Fibroblast of lung (primary cell): ENCODE results near the gene LYRM2.

Experiments
- CTCF ChIP-seq, 2 donors: IDR thresholded peaks in 1 of 2; conservative IDR thresholded peaks in 1 of 2; 1 replicate in 1 of 2; 2 replicates in 1 of 2; pipeline ENCODE4 v1.5.1; 2011 to 2012; ENCODE audit warnings: low read length in 2 of 2, control low read depth in 1 of 2, inconsistent platforms in 1 of 2, low read depth in 1 of 2, mild to moderate bottlenecking in 1 of 2
- EZH2 ChIP-seq: IDR thresholded peaks from 2 replicates; pipeline ENCODE4 v1.5.1; 2012; ENCODE audit warnings: low read length, control low read depth, mild to moderate bottlenecking; ENCODE audit errors: missing control alignments

- TF ChIP-seq CTCF (conservative IDR thresholded peaks at IDR 0.05 in 1 of 2, IDR thresholded peaks at IDR 0.05 in 1 of 2; ENCODE audit: low read depth in 1 of 2, low read length in 2 of 2) (no peak), EZH2 (no peak)
Observed at GRCh38 chr6:89566930-89567629, 71.5 kb downstream of the LYRM2 start.
